ENCODE data around the gene PCBD2.
"Not testable (repeated sequence)": the region's sequence is repeated elsewhere in the genome, so short reads cannot be mapped to it uniquely, and the experiment has no call there.

PCBD2 gene

GRCh38 chr5:134906811-134907210 is 1.9 kb downstream of the PCBD2 start:
- no peak for DNase-seq (ENCODE audit: low spot score)

GRCh38 chr5:134910752-134911151 is 5.8 kb downstream of the PCBD2 start:
- not testable (repeated sequence) for DNase-seq (ENCODE audit: low spot score)

GRCh38 chr5:134911285-134912206 is 6.6 kb downstream of the PCBD2 start:
- DNase-seq (ENCODE audit: low spot score), result no peak

DNA sequence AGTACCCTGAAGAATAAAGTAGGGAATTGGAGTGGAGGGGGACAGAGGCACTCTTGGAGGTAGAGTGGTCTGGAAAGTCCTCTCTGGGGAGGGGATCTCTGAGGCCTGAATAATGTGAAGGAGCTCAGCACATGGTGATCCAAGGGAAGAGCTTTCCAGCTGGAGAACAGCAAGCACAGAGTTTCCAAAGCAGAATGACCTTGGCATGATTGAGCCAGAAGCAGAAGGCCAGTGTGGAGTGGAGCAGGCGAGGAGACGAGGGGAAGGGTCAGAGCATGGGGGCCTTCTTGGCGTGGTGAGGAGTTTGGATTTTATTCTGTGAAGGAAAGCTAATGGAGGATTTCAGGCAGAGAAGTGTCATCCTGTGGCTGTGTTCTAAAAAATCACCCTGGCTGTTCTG is 8.3 kb downstream of the PCBD2 start:
- DNase-seq (ENCODE audit: low spot score), result no peak

DNA sequence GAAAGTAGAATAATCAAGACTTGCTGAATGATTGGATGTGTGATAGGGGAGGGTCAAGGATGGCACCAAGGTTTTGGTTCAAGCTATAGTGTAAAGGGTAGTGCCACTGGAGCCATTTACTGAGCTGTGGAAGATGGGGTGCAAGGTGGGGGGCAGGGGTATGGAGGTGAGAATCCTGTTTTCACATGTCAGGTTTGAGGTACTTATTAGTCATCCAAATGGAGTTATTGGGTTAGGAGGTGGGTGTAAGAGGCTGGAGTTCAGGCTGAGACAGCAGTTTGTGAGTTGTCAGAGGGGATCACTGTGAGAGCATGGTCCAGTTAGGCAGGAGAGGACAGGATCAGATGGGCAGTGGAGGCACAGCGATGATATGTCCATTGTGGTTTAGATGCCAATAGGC is 8.9 kb downstream of the PCBD2 start:
- no peak for DNase-seq (ENCODE audit: low spot score)

DNA sequence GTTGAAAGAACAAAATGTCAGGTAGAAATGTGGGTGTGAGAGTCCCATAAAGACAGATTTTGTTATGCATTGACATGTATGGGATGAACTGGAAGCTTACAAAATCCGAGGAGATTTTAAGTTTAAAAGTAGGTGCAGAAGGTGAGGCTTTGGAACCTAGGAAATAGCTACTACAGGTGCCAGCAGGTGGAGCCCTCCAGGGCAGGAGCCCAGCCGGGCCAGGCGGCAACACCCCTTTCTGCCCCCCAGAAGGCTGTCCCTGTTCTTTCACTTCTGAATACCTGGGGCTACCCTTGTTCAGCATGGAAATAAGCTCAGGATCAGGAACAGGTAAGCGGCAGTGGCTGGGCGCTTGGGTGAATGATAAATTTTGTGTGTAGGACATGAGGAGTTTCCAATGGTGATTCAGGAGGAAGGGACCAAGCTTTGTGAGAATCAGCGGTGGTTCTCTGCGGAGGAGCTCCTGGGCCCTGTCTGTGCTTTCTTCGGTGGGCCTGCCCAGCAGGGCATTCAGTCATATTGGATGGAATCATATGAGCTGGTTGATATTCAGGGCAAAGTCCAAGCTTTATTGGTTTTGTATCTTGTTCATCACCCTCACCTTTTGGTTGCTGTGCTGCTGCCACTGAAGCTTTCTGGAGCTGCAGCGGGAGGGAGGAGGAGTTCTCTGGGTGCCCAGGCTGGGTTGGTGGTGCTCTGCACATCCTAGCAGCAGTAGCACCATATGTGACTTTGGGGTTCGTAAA is 12.3 kb downstream of the PCBD2 start:
- DNase-seq (ENCODE audit: low spot score), result no peak

DNA sequence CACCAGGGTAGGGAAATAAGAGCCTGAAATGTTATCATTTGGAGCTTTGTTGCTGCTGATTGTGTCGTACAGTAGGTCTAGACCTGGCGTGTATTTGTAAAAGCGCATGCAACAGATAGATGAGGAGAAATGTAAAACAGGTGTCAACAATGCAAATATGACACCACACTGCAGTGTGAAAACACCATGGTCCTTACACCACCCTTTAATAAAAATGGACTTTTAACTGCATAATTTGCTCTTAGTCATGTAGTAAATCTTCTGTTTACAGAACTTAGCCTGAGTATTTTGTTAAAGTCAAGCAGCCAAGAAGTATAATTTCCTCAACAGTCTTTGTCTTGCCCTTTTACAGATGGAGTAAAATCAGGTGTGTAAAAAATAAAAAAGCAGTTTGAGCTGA is 13.9 kb downstream of the PCBD2 start:
- no peak for DNase-seq (ENCODE audit: low spot score)

GRCh38 chr5:134920848-134921575 is 16.1 kb downstream of the PCBD2 start:
- no peak for DNase-seq (ENCODE audit: low spot score)

GRCh38 chr5:134932508-134932907 is 27.6 kb downstream of the PCBD2 start:
- no peak for DNase-seq (ENCODE audit: low spot score)

GRCh38 chr5:134934202-134934601 is 29.3 kb downstream of the PCBD2 start:
- DNase-seq (ENCODE audit: low spot score), result no peak

- no peak for DNase-seq (ENCODE audit: low spot score)
These were observed 31.0 kb downstream of the PCBD2 start for GRCh38 chr5:134935711-134936602.

DNA sequence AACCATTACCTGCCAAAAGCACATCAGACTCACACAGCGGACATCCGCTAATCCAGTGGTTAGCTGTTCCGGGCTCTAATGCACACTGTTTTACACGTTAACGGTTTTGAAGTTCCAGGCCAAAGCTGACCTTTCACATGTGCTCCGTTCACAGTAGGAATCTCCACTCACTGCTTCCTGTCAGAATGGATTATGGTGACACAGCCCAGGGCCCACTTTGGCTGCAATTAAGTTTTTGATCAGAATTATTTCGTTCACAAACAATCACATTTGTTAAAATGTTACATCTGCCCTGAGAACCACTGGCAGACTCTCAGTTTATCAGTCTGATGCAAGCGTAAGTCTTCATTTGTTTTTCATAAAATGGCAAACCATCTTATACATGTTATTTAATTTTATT is 32.6 kb downstream of the PCBD2 start:
- DNase-seq (ENCODE audit: low spot score), result no peak

- no peak for DNase-seq (ENCODE audit: low spot score)
These were observed 33.1 kb downstream of the PCBD2 start for GRCh38 chr5:134938030-134938429.

- DNase-seq (ENCODE audit: low spot score), result no peak
These were observed 34.6 kb downstream of the PCBD2 start for GRCh38 chr5:134939500-134939899.

- DNase-seq (ENCODE audit: low spot score), result no peak
These were observed 38.6 kb downstream of the PCBD2 start for GRCh38 chr5:134943547-134943946.

GRCh38 chr5:134944630-134945029 is 39.7 kb downstream of the PCBD2 start:
- no peak for DNase-seq (ENCODE audit: low spot score)

GRCh38 chr5:134945041-134945440 is 40.1 kb downstream of the PCBD2 start:
- DNase-seq (ENCODE audit: low spot score), result no peak

DNA sequence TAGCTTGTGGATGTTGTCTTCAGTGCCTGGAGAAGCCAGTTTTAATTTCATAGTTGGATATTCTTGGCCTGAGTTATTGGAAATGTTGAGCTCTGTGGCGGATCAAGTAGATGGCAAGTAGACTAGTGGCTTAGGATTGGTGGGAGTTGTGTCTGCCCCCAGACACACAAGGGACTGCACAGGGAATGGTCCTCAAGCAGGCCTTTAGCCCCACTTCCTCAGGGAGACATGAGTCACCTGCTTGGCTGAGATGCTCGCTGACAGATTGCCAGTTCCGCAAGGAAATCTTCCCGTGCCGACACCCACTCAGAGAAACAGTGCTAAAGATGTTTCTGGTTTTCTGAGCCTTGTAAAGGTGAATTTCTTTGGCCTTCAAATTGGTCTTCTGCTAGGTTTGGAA is 44.0 kb downstream of the PCBD2 start:
- no peak for DNase-seq (ENCODE audit: low spot score)

DNA sequence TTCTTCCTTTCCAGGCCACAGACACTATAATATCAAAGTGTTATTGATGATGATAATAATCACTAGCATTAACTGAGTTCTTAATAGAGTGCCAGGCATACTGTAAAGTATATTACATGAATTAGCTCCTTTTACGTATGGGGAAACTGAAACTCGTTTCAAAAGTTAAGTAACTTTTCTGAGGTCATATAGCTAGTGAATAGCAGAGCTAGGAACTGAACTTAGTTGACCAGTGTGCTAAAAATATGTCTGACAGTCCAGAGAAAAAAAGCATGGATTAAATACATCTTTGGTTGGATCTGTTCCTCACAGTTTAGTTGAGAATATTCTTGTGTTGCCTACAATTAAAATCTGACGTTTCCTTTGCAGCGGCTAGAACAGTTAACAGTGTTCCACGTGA is 44.4 kb downstream of the PCBD2 start:
- DNase-seq (ENCODE audit: low spot score), result no peak

DNA sequence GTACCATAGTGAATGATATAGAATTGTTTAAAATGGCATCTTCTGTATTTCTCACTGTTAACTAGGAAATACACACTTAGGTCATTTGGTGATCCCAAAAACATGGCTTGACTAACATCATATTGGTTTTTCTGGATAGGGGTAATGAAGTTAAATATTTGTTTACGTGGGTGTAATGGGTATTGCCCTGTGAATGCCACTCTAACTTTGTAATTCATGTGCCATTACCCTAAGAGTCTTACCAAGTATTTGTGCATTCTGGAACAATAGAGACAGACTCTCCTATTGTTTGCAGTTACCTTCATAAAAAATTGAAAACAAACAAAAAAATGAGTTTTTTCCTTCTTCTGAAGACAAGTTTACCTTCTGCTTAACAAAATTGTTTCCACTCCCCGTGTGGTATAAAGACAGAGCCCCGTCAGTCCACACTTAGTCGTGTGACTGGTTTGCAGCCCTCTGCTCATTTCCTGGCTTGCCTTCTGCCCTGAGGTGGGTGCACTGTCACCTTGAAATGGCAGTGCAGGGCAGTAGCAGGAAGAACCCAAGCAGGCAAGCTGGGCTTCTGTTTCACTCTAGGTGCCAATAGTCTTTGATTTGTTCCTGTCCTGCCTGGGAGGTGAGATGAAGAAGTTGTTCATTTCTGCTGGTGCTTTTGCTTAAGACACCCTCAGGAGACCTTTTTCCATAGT is 53.1 kb downstream of the PCBD2 start:
- DNase-seq (ENCODE audit: low spot score), result no peak

DNA sequence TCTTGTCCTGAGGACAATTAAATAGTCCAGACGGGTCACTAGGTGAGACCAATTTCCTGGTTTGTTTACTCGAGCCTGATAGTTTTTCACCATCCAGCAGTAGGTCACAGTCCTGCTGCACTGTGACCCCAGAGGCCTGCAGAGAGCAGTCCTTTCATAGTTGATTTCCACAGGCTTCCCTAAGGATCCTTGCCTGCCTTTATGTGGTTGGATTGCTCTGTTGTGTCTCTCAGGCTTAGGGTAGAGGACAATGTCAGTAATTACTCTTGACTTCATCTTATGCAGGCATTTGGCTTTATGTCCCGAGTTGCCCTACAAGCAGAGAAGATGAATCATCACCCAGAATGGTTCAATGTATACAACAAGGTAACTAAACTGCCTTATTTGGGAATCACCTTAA is 53.8 kb downstream of the PCBD2 start:
- no peak for DNase-seq (ENCODE audit: low spot score)

All from COLO829 (cell line).